ENCODE data around the gene SLC26A4.

The SLC26A4 gene

DNA sequence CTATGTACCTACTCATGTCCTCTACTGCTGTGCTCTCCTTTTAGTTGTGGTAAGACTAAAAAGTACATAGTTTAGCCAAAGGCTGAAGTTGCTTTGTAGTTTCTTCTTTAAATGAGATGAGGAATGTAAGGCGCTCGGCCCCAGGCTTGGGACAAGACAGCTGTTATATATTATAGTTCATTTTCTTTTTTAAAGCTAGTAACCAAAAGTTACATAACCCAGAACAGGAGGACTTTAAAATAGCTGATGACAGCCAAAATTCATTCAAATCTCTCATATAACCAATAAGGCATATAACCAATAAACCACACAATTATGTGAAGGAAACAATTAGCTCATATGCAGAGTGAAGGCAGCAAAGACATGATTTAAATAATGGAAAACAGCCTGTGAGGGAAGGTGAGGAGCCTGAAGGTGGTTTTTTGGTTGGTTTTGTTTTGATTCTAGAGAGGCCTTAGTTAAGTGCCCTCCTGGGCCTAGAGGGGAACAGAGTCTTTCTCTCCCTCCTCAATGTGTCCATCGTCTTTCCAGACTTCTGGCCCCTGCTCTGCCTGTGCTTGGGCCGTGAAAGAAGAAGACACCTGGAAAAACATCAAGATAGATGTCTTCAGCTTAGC is 35.8 kb downstream of the SLC26A4 start:
- no peak for DNase-seq (ENCODE audit: low read depth in 2 of 2)

- no peak for DNase-seq (ENCODE audit: low read depth in 2 of 2)
Observed at GRCh38 chr7:107697321-107698049, 36.9 kb downstream of the SLC26A4 start.

GRCh38 chr7:107700570-107700969 is 39.9 kb downstream of the SLC26A4 start:
- no peak for DNase-seq (ENCODE audit: low read depth in 2 of 2)

- DNase-seq (ENCODE audit: low read depth in 2 of 2): no peak
Observed at GRCh38 chr7:107701191-107701590, 40.6 kb downstream of the SLC26A4 start.

DNA sequence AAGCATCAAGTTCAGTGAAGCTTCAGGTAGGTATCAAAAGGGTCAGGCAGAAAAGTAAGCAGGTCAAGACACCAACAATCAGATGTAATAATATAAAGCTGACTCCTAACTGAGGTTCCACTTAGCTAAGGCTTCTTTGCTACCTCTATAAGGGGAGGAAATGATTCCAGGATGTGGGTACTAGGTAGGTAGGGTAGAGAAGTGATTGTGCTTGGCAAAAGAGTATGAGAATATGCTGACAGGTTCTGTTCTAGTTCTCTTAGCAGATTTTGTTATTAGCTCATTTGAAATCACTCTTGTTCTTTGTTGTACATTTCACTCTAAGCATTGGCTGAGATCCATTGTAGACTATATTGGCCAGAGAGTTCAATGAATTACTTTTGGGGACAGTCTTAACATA is 42.6 kb downstream of the SLC26A4 start:
- no peak for DNase-seq (ENCODE audit: low read depth in 2 of 2)

DNA sequence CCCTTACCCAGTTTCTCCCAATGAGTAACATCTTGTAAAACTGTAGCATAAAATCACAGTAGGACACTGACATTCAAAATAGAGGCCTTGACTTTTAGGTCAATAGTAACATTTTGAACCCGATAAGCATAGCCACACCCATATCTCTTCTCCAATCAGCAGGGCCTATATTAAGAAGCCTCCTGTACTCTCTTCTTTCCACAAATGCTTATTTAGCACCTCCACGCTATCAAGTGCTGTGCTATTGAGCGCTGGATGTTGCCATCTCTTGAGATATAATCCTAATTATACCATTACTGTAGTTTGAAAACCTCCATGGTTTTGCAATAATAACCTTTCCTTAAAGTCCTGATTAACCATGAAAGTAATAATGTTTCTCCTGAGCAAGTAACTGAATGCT is 43.2 kb downstream of the SLC26A4 start:
- no peak for DNase-seq (ENCODE audit: low read depth in 2 of 2)

DNA sequence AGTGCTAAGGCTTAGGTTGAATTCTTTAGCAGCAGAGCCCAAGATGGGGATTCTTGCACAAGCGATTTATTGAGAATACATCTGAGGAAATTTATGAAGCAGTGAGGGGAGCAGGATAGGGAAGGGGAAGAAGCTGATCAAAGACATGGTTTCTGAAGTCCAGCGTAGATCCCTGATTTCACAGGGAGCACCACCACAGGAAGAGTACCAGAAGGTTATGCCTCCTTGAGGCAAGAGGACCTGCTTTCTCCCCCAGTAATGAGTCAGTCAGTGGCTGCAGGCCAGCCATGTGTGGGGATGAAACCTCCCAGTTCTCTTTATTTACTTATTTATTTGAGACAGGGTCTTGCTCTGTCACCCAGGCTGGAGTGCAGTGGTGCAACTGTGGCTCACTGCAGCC is 48.3 kb downstream of the SLC26A4 start:
- DNase-seq (ENCODE audit: low read depth in 2 of 2): no peak

GRCh38 chr7:107711301-107711700 is 50.7 kb downstream of the SLC26A4 start:
- no peak for DNase-seq (ENCODE audit: low read depth in 2 of 2)

GRCh38 chr7:107712025-107712424 is 51.4 kb downstream of the SLC26A4 start:
- no peak for DNase-seq (ENCODE audit: low read depth in 2 of 2)

DNA sequence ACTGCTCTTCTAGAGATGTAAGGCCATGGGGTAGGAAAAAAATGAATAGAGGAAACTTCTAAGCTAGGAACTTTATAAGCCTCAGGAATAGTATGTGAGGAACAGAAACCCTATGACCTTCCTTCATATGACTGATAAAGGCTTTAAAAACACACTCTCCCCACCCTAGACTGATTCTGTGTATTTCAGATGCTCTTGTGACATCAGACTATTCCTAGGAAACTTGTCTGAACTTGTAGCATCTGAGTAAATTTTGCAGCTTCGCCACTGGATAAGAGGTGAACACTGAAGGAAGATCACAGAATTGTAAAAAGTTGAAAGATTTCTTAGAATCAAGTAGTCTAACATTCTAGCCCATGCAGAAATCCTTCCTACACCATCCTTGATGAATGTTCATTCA is 52.3 kb downstream of the SLC26A4 start:
- DNase-seq (ENCODE audit: low read depth in 2 of 2): no peak

DNA sequence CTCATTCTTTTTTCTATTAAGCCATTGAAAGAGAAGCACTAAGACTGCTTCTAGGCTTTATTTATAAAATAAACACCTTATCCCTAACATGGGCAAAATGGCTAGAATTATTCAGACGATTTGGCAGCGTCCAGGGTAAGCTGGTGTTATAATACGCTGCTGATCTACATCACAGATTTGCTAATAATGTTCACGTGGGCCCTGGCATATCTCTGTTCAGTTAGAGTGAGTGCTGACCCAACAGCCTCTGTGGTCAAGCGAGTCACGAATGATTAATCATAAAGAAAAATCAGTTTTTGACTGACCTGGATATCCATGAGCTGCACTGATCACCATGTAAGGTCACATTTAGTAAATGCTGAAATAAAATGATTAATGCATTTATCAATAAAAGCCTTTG is 54.9 kb downstream of the SLC26A4 start:
- DNase-seq (ENCODE audit: low read depth in 2 of 2): no peak

- no peak for DNase-seq (ENCODE audit: low read depth in 2 of 2)
Observed at GRCh38 chr7:107718456-107719193, 58.0 kb downstream of the SLC26A4 start.

- DNase-seq (ENCODE audit: low read depth in 2 of 2): no peak
Observed at GRCh38 chr7:107721286-107721685, 60.7 kb downstream of the SLC26A4 start.

GRCh38 chr7:107723255-107723654 is 62.6 kb downstream of the SLC26A4 start:
- DNase-seq (ENCODE audit: low read depth in 2 of 2): no peak

GRCh38 chr7:107725138-107725740 is 64.6 kb downstream of the SLC26A4 start:
- DNase-seq (ENCODE audit: low read depth in 2 of 2): peak in 1 of 2 donors; percentile 11

- no peak for DNase-seq (ENCODE audit: low read depth in 2 of 2)
Observed at GRCh38 chr7:107726356-107727130, 65.9 kb downstream of the SLC26A4 start.

DNA sequence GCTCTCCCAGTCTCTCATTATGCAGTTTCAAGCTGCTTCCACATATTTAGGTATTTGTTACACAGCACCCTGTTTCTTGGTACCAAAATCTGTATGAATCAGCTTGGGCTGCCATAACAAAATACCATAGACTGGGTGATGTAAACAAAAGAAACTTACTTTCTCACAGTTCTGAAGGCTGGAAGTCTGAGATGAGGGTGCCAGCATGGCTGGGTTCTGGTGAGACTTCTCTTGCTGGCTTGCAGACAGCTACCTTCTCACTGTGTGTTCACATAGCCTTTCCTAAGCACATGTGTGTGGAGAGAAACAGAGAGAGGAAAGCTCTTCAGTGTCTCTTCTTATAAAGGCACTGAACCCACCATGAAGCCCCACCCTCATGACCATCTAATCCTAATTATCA is 67.6 kb downstream of the SLC26A4 start:
- DNase-seq (ENCODE audit: low read depth in 2 of 2): no peak

DNA sequence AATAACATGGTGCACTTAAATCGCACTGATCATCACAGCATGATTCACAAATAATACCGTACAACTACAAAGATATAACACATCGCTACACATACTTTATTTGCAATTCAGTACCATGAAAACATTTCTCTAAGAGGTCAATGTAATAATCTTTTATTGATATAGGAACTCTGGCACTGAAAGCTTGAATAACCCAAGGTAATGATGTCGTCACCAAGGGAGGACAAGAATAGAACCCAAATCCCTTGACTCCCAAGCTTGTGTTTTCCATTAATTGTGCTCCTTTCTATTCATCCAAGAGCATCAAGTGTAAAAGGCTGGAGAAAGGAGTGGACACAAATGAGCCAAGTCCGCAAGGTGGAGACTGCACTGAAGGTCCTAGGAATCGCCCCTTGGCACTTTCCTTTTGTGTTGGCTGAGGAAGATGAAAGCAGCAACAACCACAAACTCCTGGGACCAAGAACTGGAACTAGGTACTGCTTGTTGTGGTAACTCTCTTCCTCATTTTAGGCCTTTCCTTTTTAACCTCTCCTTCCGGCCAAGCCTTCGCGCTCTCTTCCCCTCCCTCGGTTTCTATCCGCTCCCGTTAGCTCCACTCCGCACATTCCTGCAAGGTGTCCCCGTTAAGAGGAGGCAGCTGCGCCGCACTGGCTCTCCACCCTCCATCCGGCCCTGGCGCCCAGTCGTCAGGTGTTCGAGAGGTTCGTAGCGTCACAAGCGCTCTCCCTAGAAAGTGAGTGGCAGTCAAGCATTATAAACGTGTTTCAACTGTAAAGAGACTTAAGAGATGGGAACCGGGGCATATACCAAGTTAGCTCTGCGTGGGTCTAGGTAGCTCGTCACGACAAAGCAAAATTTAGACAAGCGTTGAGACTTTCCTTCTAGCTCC is 82.3 kb downstream of the SLC26A4 start:
- DNase-seq (ENCODE audit: low read depth in 2 of 2): peak in 1 of 2 donors; percentile 39

DNA sequence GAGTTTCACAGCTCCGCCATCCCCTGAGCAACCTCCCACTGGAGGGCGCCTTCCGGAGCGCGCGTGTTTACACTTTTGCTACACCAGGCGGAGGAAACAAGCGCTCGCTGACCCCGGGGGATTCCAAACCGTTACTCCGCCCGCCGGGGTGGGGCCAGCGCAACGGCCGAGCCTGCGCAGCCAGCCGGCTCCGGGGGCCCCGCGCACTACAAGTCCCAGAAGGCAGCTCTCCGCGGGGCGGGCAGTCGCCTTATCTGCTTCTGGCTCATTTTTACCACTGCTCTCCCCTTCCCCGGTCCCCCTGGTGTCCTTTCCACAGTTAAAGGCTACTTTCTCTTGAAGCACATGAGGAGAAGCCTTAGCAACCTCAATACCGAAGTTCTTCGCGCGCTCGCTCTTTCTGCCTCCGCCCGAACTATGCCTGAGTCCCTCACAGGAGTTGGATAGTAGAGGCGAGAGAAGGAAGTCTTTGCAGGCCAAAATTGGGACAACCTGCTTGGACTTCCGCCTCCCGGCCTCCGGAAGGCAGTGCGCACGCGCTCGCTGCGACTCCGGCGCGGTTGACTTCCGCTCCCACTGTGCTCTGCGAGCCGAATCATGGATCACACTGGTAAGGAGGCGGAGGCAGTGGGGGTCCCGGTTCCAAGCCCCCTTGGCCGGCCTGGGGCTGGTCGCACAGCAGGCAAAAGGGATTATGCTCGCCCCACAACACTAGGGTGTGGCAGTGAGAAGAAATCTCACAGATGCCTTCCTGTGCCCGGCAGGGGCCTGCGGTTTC is 83.1 kb downstream of the SLC26A4 start, which contains the start of gene CBLL1:
TSS of gene CBLL1 (plus strand) at position 576 of the 778 bp plus-strand sequence. CDS start at position 598, 22 bp downstream.
- peak; percentile 92 to 98 for DNase-seq (ENCODE audit: low read depth in 2 of 2)

- no peak for DNase-seq (ENCODE audit: low read depth in 2 of 2)
Observed at GRCh38 chr7:107744345-107744750, 83.7 kb downstream of the SLC26A4 start.
